Activated CD4-positive, alpha-beta T cell treated with anti-CD3 and anti-CD28 coated beads, Interleukin-2, amount 10 ng/mL, durations not matched to agents 24 days and 14 days (primary cell): Measurements from ENCODE around the gene COPS2. TPM values are rescaled to one million over a fixed set of nuclear protein-coding genes. Genes with fewer than 3 reads are reported as not detected.
"Not testable (repeated sequence)": the region's sequence is repeated elsewhere in the genome, so short reads cannot be mapped to it uniquely, and the experiment has no call there.

Experiments used
- DNase-seq: peaks from one replicate; pipeline ENCODE4 v3.0.0; 2022
- H3K27ac Mint-ChIP-seq: one replicate; pipeline ENCODE4 v1.8.0; 2022; ENCODE audit warnings: mild to moderate bottlenecking, mixed read lengths
- H3K27me3 Mint-ChIP-seq: one replicate; pipeline ENCODE4 v1.8.0; 2022; ENCODE audit warnings: mixed read lengths
- H3K36me3 Mint-ChIP-seq: one replicate; pipeline ENCODE4 v1.8.0; 2022; ENCODE audit warnings: low read depth, mild to moderate bottlenecking, mixed read lengths
- H3K4me1 Mint-ChIP-seq: one replicate; pipeline ENCODE4 v1.8.0; 2021; ENCODE audit warnings: mixed read lengths
- H3K4me3 Mint-ChIP-seq: one replicate; pipeline ENCODE4 v1.8.0; 2022; ENCODE audit warnings: mild to moderate bottlenecking, moderate library complexity, mixed read lengths
- H3K9me3 Mint-ChIP-seq: one replicate; pipeline ENCODE4 v1.8.0; 2021; ENCODE audit warnings: mixed read lengths
- intact Hi-C: fragments of 100-400 bp; cut with micrococcal nuclease; formaldehyde crosslinking; loops from one replicate; pipeline ENCODE4 v1.15.1; 2023
- total RNA-seq: library from RNA; stranded (reverse); gene quantifications from 2 replicates; pipeline ENCODE4 v1.2.3, GENCODE V29; 2022

COPS2 gene
- total RNA-seq, 1 donor from 2014 or later: 98.6 TPM

GRCh38 chr15:49175582-49176397 lies 20.4 kb upstream of the COPS2 start:
- DNase-seq, intact Hi-C loops, H3K27me3 Mint-ChIP-seq, H3K4me3 Mint-ChIP-seq, H3K9me3 Mint-ChIP-seq: not testable (repeated sequence)
- Mint-ChIP-seq H3K27ac (peak overlapping the region; percentile 7), H3K4me1 (peaks cover 24% of the 10 kb centered on the region), H3K36me3 (peaks cover 10% of the 10 kb centered on the region)

- intact Hi-C loops: loop anchor here (5.0 kb wide), 2 partner anchors 447 to 1007 kb away; partner anchors contain the start of genes DTWD1, FAM227B and SLC27A2
These were observed 19.5 kb upstream of the COPS2 start for GRCh38 chr15:49174902-49175301.

GRCh38 chr15:49171790-49172189 lies 16.4 kb upstream of the COPS2 start:
- H3K27me3 Mint-ChIP-seq: no peaks in the 10 kb centered on the region
- peaks cover 33% of the 10 kb centered on the region for H3K4me1 Mint-ChIP-seq
- no peaks in the 10 kb centered on the region for H3K9me3 Mint-ChIP-seq
- H3K36me3 Mint-ChIP-seq: peaks cover 5% of the 10 kb centered on the region
- intact Hi-C loops: loop anchor here (5.0 kb wide), 2 partner anchors 451 to 1011 kb away; partner anchors contain the start of genes DTWD1, FAM227B and SLC27A2
- no peak overlapping the region for H3K27ac Mint-ChIP-seq
- peak overlapping the region; percentile 100 for H3K4me3 Mint-ChIP-seq
- DNase-seq: no peak

More at GRCh38 chr15:49174902-49175301, 19.5 kb upstream of the COPS2 start:
- Mint-ChIP-seq H3K27me3 (no peaks in the 10 kb centered on the region), H3K9me3 (no peaks in the 10 kb centered on the region), H3K4me3 (no peak overlapping the region), H3K27ac (no peak overlapping the region), H3K4me1 (peaks cover 29% of the 10 kb centered on the region), H3K36me3 (peaks cover 10% of the 10 kb centered on the region)
- DNase-seq: no peak

GRCh38 chr15:49169880-49170597 lies 14.6 kb upstream of the COPS2 start, which contains the start of gene GALK2:
GALK2 (plus strand) TSS chr15:49170247; CDS start chr15:49170323, 76 bp downstream.
- H3K4me3 Mint-ChIP-seq: peak within 1 kb of the TSS; percentile 100
- no peaks in the 10 kb centered on the region for H3K27me3 Mint-ChIP-seq
- no peaks in the 10 kb centered on the region for H3K9me3 Mint-ChIP-seq
- H3K27ac Mint-ChIP-seq: peak within 1 kb of the TSS; percentile 99
- peak; percentile 95 for DNase-seq
- peaks cover 5% of the 10 kb centered on the region for H3K36me3 Mint-ChIP-seq
- intact Hi-C loops: loop anchor here (1.0 to 5.0 kb wide), 3 partner anchors 15 to 1012 kb away; partner anchors contain the start of genes COPS2, DTWD1, FAM227B and SLC27A2
- peaks cover 26% of the 10 kb centered on the region for H3K4me1 Mint-ChIP-seq

- no peaks in the 10 kb centered on the region for H3K9me3 Mint-ChIP-seq
- no peak overlapping the region for H3K4me3 Mint-ChIP-seq
- DNase-seq: no peak
- H3K4me1 Mint-ChIP-seq: peaks cover 19% of the 10 kb centered on the region
- H3K27me3 Mint-ChIP-seq: no peaks in the 10 kb centered on the region
- no peak overlapping the region for H3K27ac Mint-ChIP-seq
- intact Hi-C loops: no loop called here
- H3K36me3 Mint-ChIP-seq: peaks cover 2% of the 10 kb centered on the region
These were observed 12.6 kb upstream of the COPS2 start for GRCh38 chr15:49168016-49168415.

DNA sequence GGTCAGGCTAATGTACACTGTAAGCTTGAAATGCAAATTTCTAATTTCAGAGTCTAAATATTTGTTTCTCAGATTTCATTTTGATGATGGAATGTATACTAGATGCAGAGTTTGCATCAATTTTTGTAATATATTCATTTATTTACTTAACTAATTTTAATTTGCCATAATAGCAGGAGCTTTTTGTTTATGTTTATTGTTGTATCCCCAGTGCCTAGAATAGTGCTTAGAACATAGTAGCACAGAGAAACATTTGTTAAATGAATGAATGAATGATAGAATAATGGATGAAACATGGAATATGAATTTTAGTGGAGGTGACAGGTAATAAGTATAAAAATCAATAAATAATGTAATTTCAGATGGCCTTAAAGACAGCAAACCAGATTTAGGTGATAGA lies 9.5 kb upstream of the COPS2 start:
- Mint-ChIP-seq H3K4me1 (peaks cover 3% of the 10 kb centered on the region), H3K36me3 (peaks cover 7% of the 10 kb centered on the region), H3K4me3 (no peak overlapping the region), H3K9me3 (no peaks in the 10 kb centered on the region), H3K27ac (no peak overlapping the region), H3K27me3 (no peaks in the 10 kb centered on the region)
- intact Hi-C loops: no loop called here
- no peak for DNase-seq

DNA sequence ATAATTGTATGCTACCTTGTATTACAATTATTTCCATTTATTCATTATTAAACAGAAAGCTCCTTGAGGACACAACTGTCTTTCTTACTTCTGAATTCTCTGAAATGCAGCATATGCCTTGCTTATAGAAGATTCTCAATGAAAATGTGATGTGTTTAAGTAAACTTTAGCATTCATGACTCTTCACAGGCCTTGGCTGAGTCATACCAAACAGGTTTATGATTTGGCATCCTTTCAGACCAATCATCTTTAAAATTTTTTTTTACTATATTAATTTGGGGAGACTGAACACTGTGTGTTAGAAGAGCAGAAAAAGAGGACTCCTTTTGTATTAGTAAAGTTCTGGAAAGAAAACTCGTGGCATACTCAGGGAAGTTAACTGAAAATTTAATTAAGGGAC lies 8.3 kb upstream of the COPS2 start:
- H3K27me3 Mint-ChIP-seq: no peaks in the 10 kb centered on the region

DNA sequence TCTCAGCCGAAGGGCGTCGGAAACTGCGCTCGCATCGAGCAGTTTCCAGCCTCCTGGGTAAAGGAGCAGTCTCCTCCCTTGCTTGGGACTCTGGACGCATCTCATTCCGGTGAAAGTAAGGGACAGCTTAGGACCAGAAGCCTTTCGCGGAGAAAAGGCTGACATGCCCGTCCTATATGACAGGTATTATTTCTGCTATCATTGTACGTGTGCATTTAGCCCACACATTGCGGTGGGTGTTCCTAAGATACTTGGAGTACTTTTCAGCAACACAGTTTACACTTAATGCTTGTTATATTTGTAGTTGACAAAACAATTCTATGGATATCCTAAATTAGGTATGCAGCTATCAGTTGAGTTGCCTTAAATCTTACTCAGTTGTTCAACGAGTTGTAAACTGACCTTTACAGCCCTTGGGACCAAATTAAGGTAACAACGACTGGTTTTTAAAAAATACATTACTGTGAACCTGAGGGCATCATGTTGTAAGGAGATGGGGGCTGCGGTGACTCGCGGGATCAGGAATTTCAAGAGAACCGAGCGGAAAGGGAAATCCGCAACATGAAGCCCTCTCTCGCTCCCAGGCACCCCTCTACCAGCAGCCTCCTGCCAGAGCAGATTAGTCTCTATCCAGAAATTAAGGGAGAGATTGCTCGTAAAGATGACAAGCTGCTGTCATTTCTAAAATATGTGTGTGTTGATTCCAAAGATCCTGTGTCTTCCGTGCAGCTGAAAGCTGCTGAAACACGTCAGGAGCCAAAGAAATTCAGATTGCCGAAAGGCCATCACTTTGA lies 632 bp upstream of the COPS2 start:
- peak; percentile 73 for DNase-seq
- intact Hi-C loops: loop anchor here (1.0 to 10.0 kb wide), 9 partner anchors 14 to 1751 kb away; partner anchors contain the start of genes AP4E1, CEP152, DUT and EID1
- no peaks in the 10 kb centered on the region for H3K9me3 Mint-ChIP-seq
- peaks cover 1% of the 10 kb centered on the region for H3K27me3 Mint-ChIP-seq
- H3K4me3 Mint-ChIP-seq: peak overlapping the region; percentile 99
- peaks cover 17% of the 10 kb centered on the region for H3K36me3 Mint-ChIP-seq
- H3K4me1 Mint-ChIP-seq: peaks cover 38% of the 10 kb centered on the region
- H3K27ac Mint-ChIP-seq: peak overlapping the region; percentile 99

More for the DNA sequence above, 8.3 kb upstream of the COPS2 start:
- Mint-ChIP-seq H3K9me3 (no peaks in the 10 kb centered on the region), H3K4me1 (no peaks in the 10 kb centered on the region), H3K27ac (no peak overlapping the region), H3K4me3 (no peak overlapping the region), H3K36me3 (peaks cover 7% of the 10 kb centered on the region)
- intact Hi-C loops: no loop called here
- no peak for DNase-seq

DNA sequence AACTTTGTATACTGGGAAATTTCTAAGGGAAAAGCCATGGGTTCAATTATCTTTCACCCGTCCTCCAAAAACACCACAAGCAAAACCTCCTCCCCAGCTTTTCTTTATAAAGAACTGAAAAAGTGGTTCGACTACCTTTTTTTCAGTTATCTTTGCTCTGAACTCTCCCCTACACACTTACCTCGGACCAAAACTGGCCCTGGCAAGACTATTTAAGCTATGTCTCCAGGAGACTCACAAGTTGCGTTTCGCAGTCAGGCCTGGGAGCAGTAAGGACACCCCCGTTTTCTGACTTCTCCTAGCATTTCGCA lies 645 bp downstream of the COPS2 start:
- Mint-ChIP-seq H3K36me3 (peaks cover 21% of the 10 kb centered on the region), H3K4me1 (peaks cover 40% of the 10 kb centered on the region), H3K27ac (peak overlapping the region; percentile 99), H3K9me3 (no peaks in the 10 kb centered on the region), H3K4me3 (peak overlapping the region; percentile 99), H3K27me3 (peaks cover 1% of the 10 kb centered on the region)
- intact Hi-C loops: loop anchor here (1.0 to 10.0 kb wide), 9 partner anchors 16 to 1753 kb away; partner anchors contain the start of genes AP4E1, CEP152, DUT and EID1
- DNase-seq: no peak

DNA sequence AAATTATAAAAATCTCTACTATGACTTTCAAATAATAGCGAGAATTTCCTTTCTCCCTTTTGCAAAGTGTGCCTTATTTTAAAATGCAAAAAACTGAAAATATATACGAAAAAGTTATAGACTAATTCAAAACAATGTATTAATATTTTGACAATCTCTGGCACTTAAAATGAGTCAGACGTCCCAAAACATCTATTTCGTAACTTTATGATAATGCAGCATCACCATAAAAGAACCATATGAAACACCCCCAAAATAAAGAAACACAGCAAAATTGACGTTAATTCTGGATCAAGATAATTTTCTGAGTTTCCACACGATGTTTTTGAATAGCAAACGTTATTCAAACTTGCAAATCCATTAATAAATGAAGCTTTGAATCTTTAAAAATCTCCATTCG lies 1.0 kb downstream of the COPS2 start:
- peak overlapping the region; percentile 99 for H3K27ac Mint-ChIP-seq
- intact Hi-C loops: loop anchor here (10.0 kb wide), 1 partner anchor 1200 kb away; the partner anchor contains the start of gene GABPB1
- H3K36me3 Mint-ChIP-seq: peaks cover 21% of the 10 kb centered on the region
- no peak for DNase-seq
- H3K27me3 Mint-ChIP-seq: peaks cover 1% of the 10 kb centered on the region
- peaks cover 40% of the 10 kb centered on the region for H3K4me1 Mint-ChIP-seq
- peak overlapping the region; percentile 99 for H3K4me3 Mint-ChIP-seq
- no peaks in the 10 kb centered on the region for H3K9me3 Mint-ChIP-seq

DNA sequence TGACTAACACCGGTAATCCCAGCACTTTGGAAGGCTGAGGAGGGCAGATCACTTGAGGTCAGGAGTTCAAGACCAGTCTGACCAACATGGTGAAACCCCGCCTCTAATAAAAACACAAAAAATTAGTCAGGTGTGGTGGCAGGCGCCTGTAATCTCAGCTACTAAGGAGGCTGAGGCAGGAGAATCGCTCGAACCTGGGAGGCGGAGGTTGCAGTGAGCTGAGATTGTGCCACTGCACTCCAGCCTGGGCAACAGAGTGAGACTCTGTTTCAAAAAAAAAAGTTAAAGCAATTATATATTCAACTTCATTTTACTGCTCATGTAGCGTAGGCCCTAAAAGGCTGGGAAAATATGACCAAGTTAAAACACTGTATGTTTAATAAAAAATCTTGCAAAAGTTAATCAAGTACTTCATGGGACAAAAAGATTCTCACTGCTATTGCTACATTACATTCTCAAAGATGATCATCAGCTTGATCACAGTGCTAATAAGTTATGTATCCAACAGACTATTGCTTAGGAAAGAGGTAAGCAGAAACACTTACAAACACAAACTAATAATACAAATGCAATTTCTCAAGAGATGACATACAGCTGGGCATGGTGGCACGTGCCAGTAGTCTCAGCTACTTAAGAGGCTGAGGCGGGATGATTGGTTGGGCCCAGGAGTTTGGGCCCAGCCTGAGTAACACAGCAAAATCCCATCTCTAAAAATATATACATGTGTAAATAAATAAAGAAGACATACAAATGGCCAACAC lies 2.7 kb downstream of the COPS2 start:
- intact Hi-C loops: loop anchor here (10.0 kb wide), 1 partner anchor 1202 kb away; the partner anchor contains the start of gene GABPB1
- Mint-ChIP-seq H3K4me3 (peak overlapping the region; percentile 79), H3K27me3 (peaks cover 1% of the 10 kb centered on the region), H3K36me3 (peaks cover 24% of the 10 kb centered on the region), H3K4me1 (peaks cover 45% of the 10 kb centered on the region), H3K9me3 (no peaks in the 10 kb centered on the region), H3K27ac (no peak overlapping the region)
- no peak for DNase-seq

- Mint-ChIP-seq H3K4me1 (peaks cover 42% of the 10 kb centered on the region), H3K9me3 (no peaks in the 10 kb centered on the region), H3K27me3 (peaks cover 1% of the 10 kb centered on the region), H3K27ac (no peak overlapping the region), H3K4me3 (no peak overlapping the region), H3K36me3 (peaks cover 24% of the 10 kb centered on the region)
- DNase-seq: no peak
- intact Hi-C loops: loop anchor here (10.0 kb wide), 1 partner anchor 1203 kb away; the partner anchor contains the start of gene GABPB1
These were observed 3.6 kb downstream of the COPS2 start for GRCh38 chr15:49151831-49152230.
